Upper lobe of left lung (tissue), 6 donors: ENCODE results near the gene OR13J1. TPM values are rescaled to one million over a fixed set of nuclear protein-coding genes. Genes with fewer than 3 reads are reported as not detected.
"Not testable (repeated sequence)": the region's sequence is repeated elsewhere in the genome, so short reads cannot be mapped to it uniquely, and the experiment has no call there.

Source experiments
- ATAC-seq, 2 donors: fragments of 200-7000 bp; cut with Tn5 transposase; one replicate each; pipeline ENCODE4 v1.9.1; 2022; ENCODE audit warnings: mild to moderate bottlenecking in 2 of 2, moderate library complexity in 2 of 2; ENCODE audit not compliant: low FRiP score in 2 of 2
- DNase-seq, 2 donors: peaks; one replicate each; pipeline ENCODE4 v3.0.0-alpha.2; 2019 to 2020
- H3K27ac ChIP-seq, 4 donors: fragments of 200-600 bp; sonication (generic); one replicate each; pipeline ENCODE4 v1.5.1; 2016 to 2019
- H3K27me3 ChIP-seq, 4 donors: fragments of 200-600 bp; sonication (generic); one replicate each; pipeline ENCODE4 v1.5.1; 2017 to 2019
- H3K36me3 ChIP-seq, 4 donors: fragments of 200-600 bp; sonication (generic); one replicate each; pipeline ENCODE4 v1.5.1; 2016 to 2019
- H3K4me1 ChIP-seq, 4 donors: fragments of 200-600 bp; sonication (generic); one replicate each; pipeline ENCODE4 v1.5.1; 2018 to 2019
- H3K4me3 ChIP-seq, 4 donors: fragments of 200-600 bp; sonication (generic); one replicate each; pipeline ENCODE4 v1.5.1; 2017 to 2019; ENCODE audit warnings: mild to moderate bottlenecking in 2 of 4, moderate library complexity in 1 of 4
- H3K9me3 ChIP-seq, 4 donors: fragments of 200-600 bp; sonication (generic); one replicate each; pipeline ENCODE4 v1.5.1; 2018 to 2019
- CTCF ChIP-seq, 6 experiments: fragments of 450-650 bp in 4 of 6; fragments of 200-600 bp in 2 of 6; sonication (generic) in 2 of 6; IDR thresholded peaks; one replicate each; pipeline ENCODE4 v1.5.1; 2016 to 2019; ENCODE audit warnings: antibody characterized with exemption in 6 of 6
- EP300 ChIP-seq, 4 donors: sonication (generic); formaldehyde crosslinking; IDR thresholded peaks; one replicate each; pipeline ENCODE4 v1.5.1; 2017; ENCODE audit warnings: antibody characterized with exemption in 4 of 4, control low read depth in 2 of 4
- POLR2A ChIP-seq, 4 donors: fragments of 450-650 bp; IDR thresholded peaks; one replicate each; pipeline ENCODE4 v1.5.1; 2016 to 2017; ENCODE audit warnings: antibody characterized with exemption in 4 of 4, mild to moderate bottlenecking in 2 of 4
- POLR2AphosphoS5 ChIP-seq, 2 donors: sonication (generic); formaldehyde crosslinking; IDR thresholded peaks; one replicate each; pipeline ENCODE4 v1.5.1; 2017; ENCODE audit warnings: antibody characterized with exemption in 2 of 2
- WGBS, 2 donors: methylation state at CpG; one replicate each; pipeline ENCODE4 v1.1.5; 2017 to 2018; 5-methylcytosine and 5-hydroxymethylcytosine counted together
- total RNA-seq, 6 donors: library from RNA; depleted of rRNA in 4 of 6; stranded (reverse); fragments of >200 nt in 4 of 6; gene quantifications; one replicate each; pipeline versions ENCODE4 v1.1.0 to v1.2.1, GENCODE V29; 2016 to 2021
- donor health status: DM: no; HTN: no; CAD: no; lungs with moderate emphysema.
- donor health status: DM: no; HTN: yes; CAD: no; lungs with severe emphysema.

Gene OR13J1
- total RNA-seq, 6 donors from 2014 or later: not detected

GRCh38 chr9:35904338-35904737 is 34.1 kb upstream of the OR13J1 start:
- Histone ChIP-seq H3K4me3 (no peak overlapping the region), H3K9me3 (no peaks in the 10 kb centered on the region), H3K27ac (peak overlapping the region; percentile 94 to 98 (median 95)), H3K36me3 (no peaks in the 10 kb centered on the region), H3K4me1 (peaks cover 60 to 67% (median 64%) of the 10 kb centered on the region in 4 donors), H3K27me3 (no peaks in the 10 kb centered on the region)
- no peak for ATAC-seq
- DNase-seq: peak in 1 of 2 donors; percentile 50
- WGBS, 2 donors: 65 to 66% methylated on average over 8 of the region's 8 CpGs
- no peak for TF ChIP-seq POLR2AphosphoS5 (IDR thresholded peaks at IDR 0.05)
- no peak for TF ChIP-seq CTCF (IDR thresholded peaks at IDR 0.05)
- no peak for TF ChIP-seq POLR2A (IDR thresholded peaks at IDR 0.05)
- TF ChIP-seq EP300 (IDR thresholded peaks at IDR 0.05): no peak

GRCh38 chr9:35903049-35903448 is 32.8 kb upstream of the OR13J1 start:
- TF ChIP-seq CTCF (IDR thresholded peaks at IDR 0.05) (peak; percentile 60 to 88 (median 82)), EP300 (IDR thresholded peaks at IDR 0.05) (no peak), POLR2AphosphoS5 (IDR thresholded peaks at IDR 0.05) (no peak)
- Histone ChIP-seq H3K4me3 (no peak overlapping the region), H3K27ac (peak overlapping the region in 1 of 4 donors; percentile 98), H3K36me3 (no peaks in the 10 kb centered on the region), H3K4me1 (peaks cover 48 to 54% (median 51%) of the 10 kb centered on the region in 4 donors), H3K9me3 (no peaks in the 10 kb centered on the region), H3K27me3 (no peaks in the 10 kb centered on the region)
- no peak for DNase-seq
- ATAC-seq: no peak
- 22 to 24% methylated on average over 3 of the region's 3 CpGs for whole genome bisulfite sequencing, 2 donors

GRCh38 chr9:35899021-35899420 is 28.8 kb upstream of the OR13J1 start:
- Histone ChIP-seq H3K4me3 (no peak overlapping the region), H3K36me3 (no peaks in the 10 kb centered on the region), H3K9me3 (no peaks in the 10 kb centered on the region), H3K4me1 (peaks cover 7 to 14% (median 12%) of the 10 kb centered on the region in 4 donors), H3K27me3 (no peaks in the 10 kb centered on the region), H3K27ac (no peak overlapping the region)
- TF ChIP-seq EP300 (IDR thresholded peaks at IDR 0.05): no peak
- no peak for TF ChIP-seq POLR2AphosphoS5 (IDR thresholded peaks at IDR 0.05)
- no peak for TF ChIP-seq CTCF (IDR thresholded peaks at IDR 0.05)
- no peak for TF ChIP-seq POLR2A (IDR thresholded peaks at IDR 0.05)
- WGBS, 2 donors: 85% methylated on average over 2 of the region's 2 CpGs
- DNase-seq (no peak), ATAC-seq (no peak)

- ATAC-seq: no peak
- no peak for TF ChIP-seq POLR2AphosphoS5 (IDR thresholded peaks at IDR 0.05)
- no peak for TF ChIP-seq POLR2A (IDR thresholded peaks at IDR 0.05)
- TF ChIP-seq CTCF (IDR thresholded peaks at IDR 0.05): no peak
- no peak for TF ChIP-seq EP300 (IDR thresholded peaks at IDR 0.05)
Observed at GRCh38 chr9:35898337-35898736, 28.1 kb upstream of the OR13J1 start.

GRCh38 chr9:35897376-35898099 is 27.3 kb upstream of the OR13J1 start:
- whole genome bisulfite sequencing, 2 donors: 94% methylated on average over 7 of the region's 7 CpGs
- not testable (repeated sequence) for H3K9me3 ChIP-seq, H3K27ac ChIP-seq, H3K4me3 ChIP-seq, ATAC-seq, H3K36me3 ChIP-seq, H3K27me3 ChIP-seq, H3K4me1 ChIP-seq, DNase-seq

More at GRCh38 chr9:35898337-35898736, 28.1 kb upstream of the OR13J1 start:
- Histone ChIP-seq H3K36me3 (no peaks in the 10 kb centered on the region), H3K9me3 (no peaks in the 10 kb centered on the region), H3K27me3 (no peaks in the 10 kb centered on the region), H3K4me1 (peaks cover 4 to 10% (median 5%) of the 10 kb centered on the region in 4 donors), H3K4me3 (no peak overlapping the region), H3K27ac (no peak overlapping the region)
- DNase-seq: no peak
